HG03064 (cell line): ENCODE measurements around the gene ZNF24.

ENCODE experiments used
- ATAC-seq: cut with Tn5 transposase; IDR thresholded peaks from one replicate; pipeline ENCODE4 v1.9.1; 2021; ENCODE audit warnings: low read depth; ENCODE audit not compliant: unreplicated experiment

The ZNF24 gene

GRCh38 chr18:35306588-35307250 lies 37.5 kb downstream of the ZNF24 start:
- no peak for ATAC-seq

GRCh38 chr18:35303610-35304009 lies 40.6 kb downstream of the ZNF24 start:
- ATAC-seq, result no peak

- no peak for ATAC-seq
Observed at GRCh38 chr18:35296060-35296459, 48.2 kb downstream of the ZNF24 start.

- no peak for ATAC-seq
Observed at GRCh38 chr18:35291166-35291565, 53.1 kb downstream of the ZNF24 start.

GRCh38 chr18:35290094-35290735 lies 54.0 kb downstream of the ZNF24 start, which contains the start of gene ZSCAN30:
Gene ZSCAN30, minus strand, starts transcription at chr18:35290229. Its CDS starts 25,877 bp downstream, at chr18:35264352.
- peak; percentile 78 for ATAC-seq

GRCh38 chr18:35289727-35290093 lies 54.5 kb downstream of the ZNF24 start:
- ATAC-seq, result peak; percentile 33

GRCh38 chr18:35289293-35289692 lies 54.9 kb downstream of the ZNF24 start:
- no peak for ATAC-seq

GRCh38 chr18:35284841-35285240 lies 59.4 kb downstream of the ZNF24 start:
- no peak for ATAC-seq

- no peak for ATAC-seq
Observed at GRCh38 chr18:35283923-35284794, 60.1 kb downstream of the ZNF24 start.

- ATAC-seq, result no peak
Observed at GRCh38 chr18:35282353-35282752, 61.9 kb downstream of the ZNF24 start.
